Activated T-cell treated with anti-CD3 and anti-CD28 coated beads, Interleukin-2, amount 50 U/mL, for 24 hours (primary cell): ENCODE results near the gene MAP3K5.
"Not testable (repeated sequence)": the region's sequence is repeated elsewhere in the genome, so short reads cannot be mapped to it uniquely, and the experiment has no call there.

Source experiments
- DNase-seq: peaks from one replicate; pipeline ENCODE4 v3.0.0-alpha.2; 2020
- H3K27ac Mint-ChIP-seq: 2 replicates; pipeline ENCODE4 v1.8.0; 2020; ENCODE audit warnings: mild to moderate bottlenecking, mixed read lengths
- H3K27me3 Mint-ChIP-seq: 2 replicates; pipeline ENCODE4 v1.8.0; 2020; ENCODE audit warnings: mixed read lengths
- H3K36me3 Mint-ChIP-seq: 2 replicates; pipeline ENCODE4 v1.8.0; 2020; ENCODE audit warnings: low read depth, mixed read lengths
- H3K4me1 Mint-ChIP-seq: 2 replicates; pipeline ENCODE4 v1.8.0; 2020; ENCODE audit warnings: low read depth, mixed read lengths
- H3K4me3 Mint-ChIP-seq: 2 replicates; pipeline ENCODE4 v1.8.0; 2020; ENCODE audit warnings: mild to moderate bottlenecking, moderate library complexity, mixed read lengths
- H3K9me3 Mint-ChIP-seq: 2 replicates; pipeline ENCODE4 v1.8.0; 2020; ENCODE audit warnings: mixed read lengths

Gene MAP3K5

GRCh38 chr6:136809091-136809860 lies 17.0 kb upstream of the MAP3K5 start:
- H3K9me3 Mint-ChIP-seq, result no peaks in the 10 kb centered on the region
- no peak overlapping the region for H3K4me3 Mint-ChIP-seq
- H3K4me1 Mint-ChIP-seq, result peaks cover 2% of the 10 kb centered on the region
- H3K36me3 Mint-ChIP-seq, result no peaks in the 10 kb centered on the region
- no peak for DNase-seq
- H3K27ac Mint-ChIP-seq, result no peak overlapping the region
- H3K27me3 Mint-ChIP-seq, result no peaks in the 10 kb centered on the region

GRCh38 chr6:136803608-136804007 lies 11.3 kb upstream of the MAP3K5 start:
- Mint-ChIP-seq H3K27ac (no peak overlapping the region), H3K27me3 (peaks cover 5% of the 10 kb centered on the region), H3K9me3 (no peaks in the 10 kb centered on the region), H3K4me3 (no peak overlapping the region), H3K36me3 (no peaks in the 10 kb centered on the region), H3K4me1 (no peaks in the 10 kb centered on the region)
- no peak for DNase-seq

GRCh38 chr6:136801581-136801980 lies 9.3 kb upstream of the MAP3K5 start:
- Mint-ChIP-seq H3K27me3 (peaks cover 5% of the 10 kb centered on the region), H3K9me3 (no peaks in the 10 kb centered on the region), H3K4me1 (no peaks in the 10 kb centered on the region), H3K27ac (no peak overlapping the region), H3K4me3 (no peak overlapping the region), H3K36me3 (no peaks in the 10 kb centered on the region)
- no peak for DNase-seq

- Mint-ChIP-seq H3K4me1 (peaks cover 5% of the 10 kb centered on the region), H3K27ac (no peak overlapping the region), H3K27me3 (peaks cover 5% of the 10 kb centered on the region), H3K9me3 (no peaks in the 10 kb centered on the region), H3K4me3 (no peak overlapping the region), H3K36me3 (no peaks in the 10 kb centered on the region)
- DNase-seq, result no peak
These were observed 5.8 kb upstream of the MAP3K5 start for GRCh38 chr6:136798044-136798443.

- peaks cover 8% of the 10 kb centered on the region for H3K36me3 Mint-ChIP-seq
- peaks cover 5% of the 10 kb centered on the region for H3K27me3 Mint-ChIP-seq
- no peak for DNase-seq
- H3K27ac Mint-ChIP-seq, result no peak overlapping the region
- H3K4me1 Mint-ChIP-seq, result peaks cover 12% of the 10 kb centered on the region
- no peaks in the 10 kb centered on the region for H3K9me3 Mint-ChIP-seq
- H3K4me3 Mint-ChIP-seq, result no peak overlapping the region
These were observed 3.7 kb upstream of the MAP3K5 start for GRCh38 chr6:136795996-136796395.

GRCh38 chr6:136795386-136795785 lies 3.1 kb upstream of the MAP3K5 start:
- Mint-ChIP-seq H3K4me3 (no peak overlapping the region), H3K27ac (no peak overlapping the region), H3K9me3 (no peaks in the 10 kb centered on the region), H3K36me3 (peaks cover 9% of the 10 kb centered on the region), H3K4me1 (peaks cover 18% of the 10 kb centered on the region), H3K27me3 (peaks cover 2% of the 10 kb centered on the region)
- no peak for DNase-seq

- Mint-ChIP-seq H3K4me3 (peak overlapping the region; percentile 93), H3K4me1 (peaks cover 33% of the 10 kb centered on the region), H3K27me3 (no peaks in the 10 kb centered on the region), H3K9me3 (no peaks in the 10 kb centered on the region), H3K36me3 (peaks cover 9% of the 10 kb centered on the region), H3K27ac (peak overlapping the region; percentile 95)
- DNase-seq, result no peak
These were observed 1.1 kb upstream of the MAP3K5 start for GRCh38 chr6:136793363-136793762.

- no peaks in the 10 kb centered on the region for H3K27me3 Mint-ChIP-seq
- DNase-seq, result no peak
- no peaks in the 10 kb centered on the region for H3K9me3 Mint-ChIP-seq
- peaks cover 46% of the 10 kb centered on the region for H3K4me1 Mint-ChIP-seq
- no peak overlapping the region for H3K27ac Mint-ChIP-seq
- peak overlapping the region; percentile 93 for H3K4me3 Mint-ChIP-seq
- H3K36me3 Mint-ChIP-seq, result peaks cover 9% of the 10 kb centered on the region
These were observed 225 bp downstream of the MAP3K5 start for GRCh38 chr6:136792095-136792409.

- Mint-ChIP-seq H3K4me1 (peaks cover 50% of the 10 kb centered on the region), H3K36me3 (peaks cover 9% of the 10 kb centered on the region), H3K4me3 (peak overlapping the region; percentile 93), H3K27ac (peak overlapping the region; percentile 90), H3K27me3 (no peaks in the 10 kb centered on the region), H3K9me3 (no peaks in the 10 kb centered on the region)
- DNase-seq, result peak; percentile 69
These were observed 782 bp downstream of the MAP3K5 start for GRCh38 chr6:136791296-136792094.

- peak overlapping the region; percentile 90 for H3K27ac Mint-ChIP-seq
- DNase-seq, result no peak
- H3K4me1 Mint-ChIP-seq, result peaks cover 56% of the 10 kb centered on the region
- peaks cover 9% of the 10 kb centered on the region for H3K36me3 Mint-ChIP-seq
- no peaks in the 10 kb centered on the region for H3K9me3 Mint-ChIP-seq
- H3K27me3 Mint-ChIP-seq, result no peaks in the 10 kb centered on the region
- H3K4me3 Mint-ChIP-seq, result peak overlapping the region; percentile 93
These were observed 1.6 kb downstream of the MAP3K5 start for GRCh38 chr6:136790411-136791295.

- peak overlapping the region; percentile 71 for H3K27ac Mint-ChIP-seq
- peak overlapping the region; percentile 93 for H3K4me3 Mint-ChIP-seq
- peaks cover 68% of the 10 kb centered on the region for H3K4me1 Mint-ChIP-seq
- peaks cover 13% of the 10 kb centered on the region for H3K36me3 Mint-ChIP-seq
- not testable (repeated sequence) for DNase-seq, H3K27me3 Mint-ChIP-seq, H3K9me3 Mint-ChIP-seq
These were observed 2.8 kb downstream of the MAP3K5 start for GRCh38 chr6:136789440-136789839.

- no peak for DNase-seq
- Mint-ChIP-seq H3K27ac (peak overlapping the region; percentile 93), H3K4me1 (peaks cover 76% of the 10 kb centered on the region), H3K36me3 (peaks cover 22% of the 10 kb centered on the region), H3K27me3 (no peaks in the 10 kb centered on the region), H3K9me3 (no peaks in the 10 kb centered on the region), H3K4me3 (peak overlapping the region; percentile 64)
These were observed 4.0 kb downstream of the MAP3K5 start for GRCh38 chr6:136788069-136788902.

GRCh38 chr6:136787726-136788068 lies 4.6 kb downstream of the MAP3K5 start:
- peak overlapping the region; percentile 93 for H3K27ac Mint-ChIP-seq
- DNase-seq, result no peak
- H3K9me3 Mint-ChIP-seq, result no peaks in the 10 kb centered on the region
- peaks cover 20% of the 10 kb centered on the region for H3K36me3 Mint-ChIP-seq
- H3K4me3 Mint-ChIP-seq, result peak overlapping the region; percentile 64
- H3K27me3 Mint-ChIP-seq, result no peaks in the 10 kb centered on the region
- H3K4me1 Mint-ChIP-seq, result peaks cover 78% of the 10 kb centered on the region

- Mint-ChIP-seq H3K27me3 (no peaks in the 10 kb centered on the region), H3K36me3 (peaks cover 21% of the 10 kb centered on the region), H3K27ac (no peak overlapping the region), H3K4me3 (no peak overlapping the region), H3K9me3 (no peaks in the 10 kb centered on the region), H3K4me1 (peaks cover 86% of the 10 kb centered on the region)
- no peak for DNase-seq
These were observed 5.6 kb downstream of the MAP3K5 start for GRCh38 chr6:136786658-136787057.
